Muscle layer of duodenum (tissue), 2 donors: Measurements from ENCODE around the gene ELANE.

Experiments
- H3K27ac ChIP-seq: one replicate; pipeline ENCODE4 v1.7.0; 2013; ENCODE audit warnings: mild to moderate bottlenecking, low read length
- H3K27me3 ChIP-seq: one replicate; pipeline ENCODE4 v1.7.0; 2013; ENCODE audit warnings: low read depth, mild to moderate bottlenecking, control low read depth, low read length
- H3K36me3 ChIP-seq, 2 donors: one replicate each; pipeline ENCODE4 v1.7.0; 2013; ENCODE audit warnings: low read length in 2 of 2, control low read depth in 1 of 2, mild to moderate bottlenecking in 1 of 2; ENCODE audit not compliant: insufficient read depth in 2 of 2, control insufficient read depth in 1 of 2
- H3K4me1 ChIP-seq, 2 donors: one replicate each; pipeline ENCODE4 v1.7.0; 2013; ENCODE audit warnings: low read length in 2 of 2, mild to moderate bottlenecking in 2 of 2, control low read depth in 1 of 2, moderate library complexity in 1 of 2; ENCODE audit not compliant: insufficient read depth in 2 of 2, control insufficient read depth in 1 of 2
- H3K4me3 ChIP-seq, 2 donors: one replicate each; pipeline ENCODE4 v1.7.0; 2013; ENCODE audit warnings: low read length in 2 of 2, low read depth in 1 of 2, mild to moderate bottlenecking in 1 of 2
- H3K9me3 ChIP-seq, 2 donors: one replicate each; pipeline ENCODE4 v1.7.0; 2013; ENCODE audit warnings: low read length in 2 of 2, control low read depth in 1 of 2, mild to moderate bottlenecking in 1 of 2; ENCODE audit not compliant: control insufficient read depth in 1 of 2
- donor health status: healthy.

Gene ELANE

GRCh38 chr19:898663-899062, 46.6 kb downstream of the ELANE start:
- no peaks in the 10 kb centered on the region for H3K4me1 ChIP-seq
- H3K27ac ChIP-seq: no peak overlapping the region

GRCh38 chr19:899336-900042, 47.4 kb downstream of the ELANE start:
- H3K27ac ChIP-seq: no peak overlapping the region
- H3K27me3 ChIP-seq: no peaks in the 10 kb centered on the region
- H3K4me3 ChIP-seq: no peak overlapping the region
- no peaks in the 10 kb centered on the region for H3K9me3 ChIP-seq
- peaks cover 0 to 28% of the 10 kb centered on the region in 2 donors for H3K36me3 ChIP-seq
- H3K4me1 ChIP-seq: no peaks in the 10 kb centered on the region

More at GRCh38 chr19:898663-899062, 46.6 kb downstream of the ELANE start:
- H3K4me3 ChIP-seq: no peak overlapping the region
- no peaks in the 10 kb centered on the region for H3K27me3 ChIP-seq
- no peaks in the 10 kb centered on the region for H3K9me3 ChIP-seq
- H3K36me3 ChIP-seq: peaks cover 0 to 28% of the 10 kb centered on the region in 2 donors

- Histone ChIP-seq H3K27me3 (no peaks in the 10 kb centered on the region), H3K36me3 (peaks cover 0 to 28% of the 10 kb centered on the region in 2 donors), H3K27ac (no peak overlapping the region), H3K4me3 (no peak overlapping the region), H3K4me1 (no peaks in the 10 kb centered on the region), H3K9me3 (no peaks in the 10 kb centered on the region)
Observed at GRCh38 chr19:900043-900301, 47.9 kb downstream of the ELANE start.

GRCh38 chr19:900302-901111, 48.4 kb downstream of the ELANE start:
- no peak overlapping the region for H3K27ac ChIP-seq
- H3K4me1 ChIP-seq: no peaks in the 10 kb centered on the region
- no peak overlapping the region for H3K4me3 ChIP-seq
- H3K36me3 ChIP-seq: peaks cover 0 to 28% of the 10 kb centered on the region in 2 donors
- no peaks in the 10 kb centered on the region for H3K9me3 ChIP-seq
- no peaks in the 10 kb centered on the region for H3K27me3 ChIP-seq

- H3K27me3 ChIP-seq: no peaks in the 10 kb centered on the region
- H3K27ac ChIP-seq: no peak overlapping the region
- H3K4me1 ChIP-seq: no peaks in the 10 kb centered on the region
- peaks cover 0 to 28% of the 10 kb centered on the region in 2 donors for H3K36me3 ChIP-seq
- no peaks in the 10 kb centered on the region for H3K9me3 ChIP-seq
- H3K4me3 ChIP-seq: no peak overlapping the region
Observed at GRCh38 chr19:901216-902092, 49.4 kb downstream of the ELANE start.

DNA sequence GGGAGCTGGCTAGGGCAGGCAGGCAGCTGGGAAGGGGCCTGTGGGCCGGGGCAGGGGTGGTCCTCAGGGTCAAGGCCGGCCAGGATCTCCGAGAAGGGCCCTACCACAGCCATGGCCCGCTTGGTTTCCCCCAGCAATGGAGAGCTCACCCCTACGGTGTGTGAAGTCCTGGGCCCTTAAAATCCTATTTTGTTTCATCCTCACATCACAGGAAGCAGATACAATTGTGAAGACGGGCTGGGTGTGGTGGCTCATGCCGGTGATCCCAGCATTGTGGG, 49.9 kb downstream of the ELANE start:
- no peak overlapping the region for H3K27ac ChIP-seq
- H3K9me3 ChIP-seq: no peaks in the 10 kb centered on the region
- peaks cover 0 to 26% of the 10 kb centered on the region in 2 donors for H3K36me3 ChIP-seq
- H3K27me3 ChIP-seq: no peaks in the 10 kb centered on the region
- no peak overlapping the region for H3K4me3 ChIP-seq
- no peaks in the 10 kb centered on the region for H3K4me1 ChIP-seq

DNA sequence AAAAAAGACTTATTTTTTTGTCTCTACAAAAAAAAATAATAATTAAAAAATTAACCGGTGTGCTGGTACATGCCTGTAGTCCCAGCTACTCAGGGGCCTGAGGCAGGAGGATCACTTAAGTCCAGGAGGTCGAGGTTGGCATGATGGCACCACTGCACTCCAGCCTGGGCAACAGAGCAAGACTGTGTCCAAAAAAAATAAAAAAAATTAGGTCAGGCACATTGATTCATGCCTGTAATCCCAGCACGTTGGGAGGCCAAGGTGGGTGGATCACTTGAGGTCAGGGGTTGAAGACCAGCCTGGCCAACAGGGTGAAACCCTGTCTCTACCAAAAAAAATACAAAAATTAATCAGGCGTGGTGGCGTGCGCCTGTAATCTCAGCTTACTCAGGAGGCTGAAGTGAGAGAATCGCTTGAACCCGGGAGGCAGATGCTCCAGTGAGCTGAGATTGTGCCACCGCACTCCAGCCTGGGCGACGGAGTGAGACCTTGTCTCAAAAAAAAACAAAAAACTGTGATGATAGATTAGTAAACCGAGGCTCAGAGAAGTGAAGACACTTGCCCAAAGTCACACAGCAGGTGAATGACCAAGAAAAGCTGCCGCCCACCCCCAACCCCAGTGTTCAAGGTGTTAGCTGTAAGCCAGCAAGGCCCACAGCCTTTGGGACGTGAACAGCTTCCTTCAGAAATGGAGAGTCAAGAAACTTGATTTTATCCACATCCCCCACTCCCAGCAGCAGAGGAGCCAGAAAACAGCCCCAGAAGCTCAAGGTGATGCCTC, 50.5 kb downstream of the ELANE start:
- H3K9me3 ChIP-seq: no peaks in the 10 kb centered on the region
- no peak overlapping the region for H3K4me3 ChIP-seq
- peaks cover 0 to 20% of the 10 kb centered on the region in 2 donors for H3K36me3 ChIP-seq
- H3K27me3 ChIP-seq: no peaks in the 10 kb centered on the region
- no peak overlapping the region for H3K27ac ChIP-seq
- no peaks in the 10 kb centered on the region for H3K4me1 ChIP-seq

DNA sequence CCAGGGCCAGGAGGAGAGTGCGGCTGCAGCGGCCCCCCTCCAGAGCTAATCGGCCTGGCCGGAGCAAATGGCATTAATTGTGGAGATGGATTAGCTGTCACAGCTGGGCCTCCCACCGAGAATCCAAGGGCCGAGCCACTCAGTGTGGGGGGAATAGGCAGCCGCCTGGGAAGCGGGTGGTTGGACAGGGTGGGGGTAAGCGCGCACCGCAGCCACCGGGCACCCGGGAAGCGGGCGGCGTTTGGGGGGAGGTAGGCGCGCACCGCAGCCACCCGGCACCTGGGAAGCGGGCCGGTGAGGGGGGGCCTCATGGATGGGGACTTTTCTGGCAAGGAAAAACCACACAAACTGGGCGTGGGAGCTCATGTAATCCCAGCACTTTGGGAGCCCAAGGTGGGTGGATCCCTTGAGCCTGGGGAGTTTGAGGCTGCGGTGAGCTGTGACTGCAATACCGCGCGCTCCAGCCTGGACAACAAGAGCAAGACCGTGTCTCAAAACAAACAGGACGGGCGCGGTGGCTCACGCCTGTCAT, 51.2 kb downstream of the ELANE start:
- H3K27ac ChIP-seq: no peak overlapping the region
- H3K9me3 ChIP-seq: no peaks in the 10 kb centered on the region
- H3K27me3 ChIP-seq: no peaks in the 10 kb centered on the region
- H3K4me3 ChIP-seq: no peak overlapping the region
- H3K36me3 ChIP-seq: peaks cover 0 to 19% of the 10 kb centered on the region in 2 donors
- H3K4me1 ChIP-seq: no peaks in the 10 kb centered on the region

- peaks cover 0 to 2% of the 10 kb centered on the region in 2 donors for H3K4me1 ChIP-seq
- no peak overlapping the region for H3K27ac ChIP-seq
- no peaks in the 10 kb centered on the region for H3K9me3 ChIP-seq
- H3K27me3 ChIP-seq: no peaks in the 10 kb centered on the region
- no peak overlapping the region for H3K4me3 ChIP-seq
- peaks cover 0 to 8% of the 10 kb centered on the region in 2 donors for H3K36me3 ChIP-seq
Observed at GRCh38 chr19:904545-904944, 52.4 kb downstream of the ELANE start.
